ENCODE measurements around the gene JMJD8.

DNA sequence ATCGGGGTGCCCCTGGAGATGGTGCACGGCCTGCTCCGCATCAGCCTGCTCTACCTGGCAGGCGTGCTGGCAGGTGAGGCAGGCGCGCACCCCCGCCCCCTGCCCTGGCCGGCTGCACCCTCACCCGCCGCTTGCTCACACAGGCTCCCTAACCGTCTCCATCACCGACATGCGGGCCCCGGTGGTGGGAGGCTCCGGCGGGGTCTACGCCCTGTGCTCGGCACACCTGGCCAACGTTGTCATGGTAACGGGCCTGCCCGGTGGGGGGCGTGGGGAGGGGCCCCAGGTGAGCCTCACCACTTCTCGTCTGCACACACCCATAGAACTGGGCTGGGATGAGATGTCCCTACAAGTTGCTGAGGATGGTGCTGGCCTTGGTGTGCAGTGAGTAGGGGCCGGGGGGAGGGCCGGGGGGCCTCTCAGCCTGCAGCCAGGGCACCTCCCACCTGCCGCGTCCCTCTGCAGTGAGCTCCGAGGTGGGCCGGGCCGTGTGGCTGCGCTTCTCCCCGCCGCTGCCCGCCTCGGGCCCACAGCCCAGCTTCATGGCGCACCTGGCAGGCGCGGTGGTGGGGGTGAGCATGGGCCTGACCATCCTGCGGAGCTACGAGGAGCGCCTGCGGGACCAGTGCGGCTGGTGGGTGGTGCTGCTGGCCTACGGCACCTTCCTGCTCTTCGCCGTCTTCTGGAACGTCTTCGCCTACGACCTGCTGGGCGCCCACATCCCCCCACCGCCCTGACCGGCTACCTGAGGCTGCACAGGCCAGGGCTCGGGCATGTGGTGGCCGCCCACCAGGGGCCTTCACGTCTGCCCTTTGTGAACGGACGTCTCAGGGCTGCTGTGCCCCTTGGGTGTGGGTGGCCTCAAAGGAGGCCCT is 6.6 kb downstream of the JMJD8 start:
- TF ChIP-seq, protein P1, sequence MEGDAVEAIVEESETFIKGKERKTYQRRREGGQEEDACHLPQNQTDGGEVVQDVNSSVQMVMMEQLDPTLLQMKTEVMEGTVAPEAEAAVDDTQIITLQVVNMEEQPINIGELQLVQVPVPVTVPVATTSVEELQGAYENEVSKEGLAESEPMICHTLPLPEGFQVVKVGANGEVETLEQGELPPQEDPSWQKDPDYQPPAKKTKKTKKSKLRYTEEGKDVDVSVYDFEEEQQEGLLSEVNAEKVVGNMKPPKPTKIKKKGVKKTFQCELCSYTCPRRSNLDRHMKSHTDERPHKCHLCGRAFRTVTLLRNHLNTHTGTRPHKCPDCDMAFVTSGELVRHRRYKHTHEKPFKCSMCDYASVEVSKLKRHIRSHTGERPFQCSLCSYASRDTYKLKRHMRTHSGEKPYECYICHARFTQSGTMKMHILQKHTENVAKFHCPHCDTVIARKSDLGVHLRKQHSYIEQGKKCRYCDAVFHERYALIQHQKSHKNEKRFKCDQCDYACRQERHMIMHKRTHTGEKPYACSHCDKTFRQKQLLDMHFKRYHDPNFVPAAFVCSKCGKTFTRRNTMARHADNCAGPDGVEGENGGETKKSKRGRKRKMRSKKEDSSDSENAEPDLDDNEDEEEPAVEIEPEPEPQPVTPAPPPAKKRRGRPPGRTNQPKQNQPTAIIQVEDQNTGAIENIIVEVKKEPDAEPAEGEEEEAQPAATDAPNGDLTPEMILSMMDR (IDR thresholded peaks at IDR 0.05): no peak
- no peak for TF ChIP-seq POLR2A (IDR thresholded peaks at IDR 0.05)
- no peak for TF ChIP-seq POLR2AphosphoS5 (IDR thresholded peaks at IDR 0.05)
- no peak for TF ChIP-seq EP300 (IDR thresholded peaks at IDR 0.05)

All from stomach (tissue), 4 donors.